Adrenal gland (tissue), 12 donors: ENCODE measurements around the gene PRELID1. TPM values are rescaled to one million over a fixed set of nuclear protein-coding genes. Genes with fewer than 3 reads are reported as not detected.

Experiments used
- DNase-seq, 7 donors: peaks; one replicate each; pipeline ENCODE4 v3.0.0-alpha.2; 2019 to 2020
- H3K27ac ChIP-seq, 5 donors: fragments of 200-600 bp; sonication (generic) in 4 of 5; 1 replicate in 3 of 5; 2 replicates in 2 of 5; pipeline versions ENCODE4 v1.5.1 to v1.8.0; 2016 to 2020; ENCODE audit warnings: mild to moderate bottlenecking in 1 of 5
- H3K27me3 ChIP-seq: fragments of 200-600 bp; 2 replicates; pipeline ENCODE4 v1.8.0; 2021
- H3K36me3 ChIP-seq, 2 donors: fragments of 200-600 bp; replicated peaks in 1 of 2; 1 replicate in 1 of 2; 2 replicates in 1 of 2; pipeline versions ENCODE4 v1.5.1 to v1.8.0; 2018 to 2022
- H3K4me1 ChIP-seq, 2 donors: fragments of 200-600 bp; replicated peaks in 1 of 2; 1 replicate in 1 of 2; 2 replicates in 1 of 2; pipeline versions ENCODE4 v1.5.1 to v1.8.0; 2018 to 2021
- H3K4me3 ChIP-seq, 4 donors: fragments of 200-600 bp; sonication (generic) in 3 of 4; one replicate each; pipeline ENCODE4 v1.5.1; 2016 to 2018
- H3K9me3 ChIP-seq, 3 donors: fragments of 200-600 bp; sonication (generic) in 1 of 3; replicated peaks in 1 of 3; 1 replicate in 2 of 3; 2 replicates in 1 of 3; pipeline versions ENCODE4 v1.5.1 to v1.8.0; 2016 to 2021
- CTCF ChIP-seq, 6 experiments: fragments of 450-650 bp in 4 of 6; fragments of 200-600 bp in 2 of 6; sonication (generic) in 1 of 6; IDR thresholded peaks; 1 replicate in 5 of 6; 2 replicates in 1 of 6; pipeline versions ENCODE4 v1.5.1 to v1.8.0; 2016 to 2021; ENCODE audit warnings: antibody characterized with exemption in 6 of 6, mild to moderate bottlenecking in 2 of 6, moderate library complexity in 1 of 6
- POLR2A ChIP-seq, 2 donors: fragments of 450-650 bp; IDR thresholded peaks; one replicate each; pipeline ENCODE4 v1.6.1; 2017; ENCODE audit warnings: antibody characterized with exemption in 2 of 2, mild to moderate bottlenecking in 2 of 2, moderate library complexity in 1 of 2
- WGBS, 4 donors: extraction: QIAGEN DNeasy Blood & Tissue Kit in 2 of 4; methylation state at CpG; one replicate each; pipeline versions ENCODE4 v1.1.5 to v1.1.7; 2013 to 2017; 5-methylcytosine and 5-hydroxymethylcytosine counted together
- intact Hi-C, 2 donors: fragments of 100-400 bp; cut with DNase I; formaldehyde crosslinking; loops; one replicate each; pipeline versions ENCODE4 v1.14.1 to v1.15.0; 2022 to 2023
- polyA plus RNA-seq, 3 donors: library from polyadenylated mRNA; stranded (reverse); fragments of 200-250 nt in 2 of 3; fragments of 350-450 nt in 1 of 3; fragmentation: Illumina TruSeq in 1 of 3; extraction: RNeasy Lipid Tissue Mini Kit (QIAGEN cat#74804) in 1 of 3; gene quantifications; one replicate each; pipeline ENCODE4 v1.2.3, GENCODE V29; 2013 to 2014
- total RNA-seq, 9 donors: library from RNA; depleted of rRNA in 4 of 9; stranded (reverse); fragments of >200 nt in 4 of 9; fragments of 120-200 nt in 1 of 9; fragmentation: NEBNext Ultra II Directional in 1 of 9; extraction: Animal tissue kit (Norgen Biotek cat#: 25700) in 1 of 9; gene quantifications; one replicate each; pipeline versions ENCODE4 v1.1.0 to v1.2.4, GENCODE V29; 2013 to 2023
- donor health status: healthy with polysubstance abuse.
- donor health status: Bipolar disorder and iron deficiency.
- donor health status: DM: yes; HTN: yes; CAD: no.
- donor health status: DM: no; HTN: no; CAD: no.
- donor health status: DM: no; HTN: no; CAD: no.
- donor health status: DM: yes; HTN: yes; CAD: no.

The PRELID1 gene
- total and polyA plus RNA-seq, 12 donors: 52.3 to 217 (median 122) TPM

DNA sequence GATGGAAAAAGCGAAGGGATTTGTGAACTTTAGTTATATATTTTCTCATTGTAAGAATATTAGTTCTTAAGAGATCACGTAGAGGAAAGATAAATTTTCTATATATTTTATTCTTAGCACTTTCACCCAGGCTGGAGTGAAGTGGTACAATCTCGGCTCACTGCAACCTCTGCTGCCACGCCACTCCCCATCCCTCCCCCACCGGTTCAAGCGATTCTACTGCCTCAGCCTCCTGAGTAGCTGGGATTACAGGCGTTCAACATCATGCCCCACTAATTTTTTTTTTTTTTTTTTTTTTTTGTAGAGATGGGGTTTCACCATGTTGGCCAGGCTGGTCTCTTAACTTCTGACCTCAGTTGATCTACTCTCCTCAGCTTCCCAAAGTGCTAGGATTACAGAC lies 42.6 kb upstream of the PRELID1 start:
- H3K4me1 ChIP-seq: no peaks in the 10 kb centered on the region
- DNase-seq: no peak
- H3K27ac ChIP-seq: no peak overlapping the region
- 90 to 99% (median 94%) methylated on average over 7 of the region's 7 CpGs for WGBS, 4 donors
- peaks cover 0 to 79% of the 10 kb centered on the region in 2 donors for H3K36me3 ChIP-seq
- intact Hi-C loops: no loop called here
- no peaks in the 10 kb centered on the region for H3K27me3 ChIP-seq
- no peaks in the 10 kb centered on the region for H3K9me3 ChIP-seq
- TF ChIP-seq CTCF (IDR thresholded peaks at IDR 0.05) (no peak), POLR2A (IDR thresholded peaks at IDR 0.05) (no peak)
- no peak overlapping the region for H3K4me3 ChIP-seq

- WGBS, 4 donors: 92 to 98% (median 94%) methylated on average over 1 of the region's 1 CpG
- TF ChIP-seq POLR2A (IDR thresholded peaks at IDR 0.05) (no peak), CTCF (IDR thresholded peaks at IDR 0.05) (no peak)
- Histone ChIP-seq H3K4me1 (no peaks in the 10 kb centered on the region), H3K9me3 (no peaks in the 10 kb centered on the region), H3K4me3 (no peak overlapping the region), H3K27me3 (no peaks in the 10 kb centered on the region), H3K27ac (no peak overlapping the region), H3K36me3 (peaks cover 0 to 81% of the 10 kb centered on the region in 2 donors)
- intact Hi-C loops: no loop called here
- no peak for DNase-seq
These were observed 42.1 kb upstream of the PRELID1 start for GRCh38 chr5:177261510-177261909.

- WGBS, 4 donors: 81 to 100% (median 86%) methylated on average over 1 of the region's 1 CpG
- Histone ChIP-seq H3K36me3 (peaks cover 0 to 77% of the 10 kb centered on the region in 2 donors), H3K9me3 (no peaks in the 10 kb centered on the region), H3K27me3 (no peaks in the 10 kb centered on the region), H3K27ac (no peak overlapping the region), H3K4me3 (no peak overlapping the region), H3K4me1 (no peaks in the 10 kb centered on the region)
- DNase-seq: no peak
- TF ChIP-seq POLR2A (IDR thresholded peaks at IDR 0.05) (no peak), CTCF (IDR thresholded peaks at IDR 0.05) (no peak)
- intact Hi-C loops: no loop called here
These were observed 39.4 kb upstream of the PRELID1 start for GRCh38 chr5:177264178-177264577.

DNA sequence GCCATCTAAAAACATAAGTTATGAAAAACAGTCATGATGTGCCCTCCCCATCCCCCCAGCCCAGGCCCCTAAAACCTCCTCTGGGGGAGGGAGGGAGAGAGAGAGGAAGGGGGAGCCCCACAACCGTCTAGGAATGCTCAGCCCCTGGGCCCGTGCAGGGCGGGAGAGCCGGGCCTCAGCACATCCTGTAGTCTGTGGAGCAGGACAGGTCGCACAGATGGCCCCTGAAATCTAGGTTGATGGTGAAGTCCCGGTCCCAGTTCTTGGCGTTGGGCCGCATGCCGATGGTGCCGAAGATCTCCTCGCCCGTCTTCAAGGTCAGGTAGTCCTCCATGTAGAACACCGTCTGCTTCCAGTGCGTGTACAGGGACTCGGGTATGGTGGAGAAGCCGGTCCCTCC lies 38.2 kb upstream of the PRELID1 start:
- H3K27ac ChIP-seq: no peak overlapping the region
- no peak overlapping the region for H3K4me3 ChIP-seq
- TF ChIP-seq CTCF (IDR thresholded peaks at IDR 0.05): no peak
- TF ChIP-seq POLR2A (IDR thresholded peaks at IDR 0.05): no peak
- WGBS, 4 donors: 94 to 96% (median 95%) methylated on average over 16 of the region's 16 CpGs
- intact Hi-C loops: no loop called here
- H3K36me3 ChIP-seq: peaks cover 0 to 76% of the 10 kb centered on the region in 2 donors
- H3K9me3 ChIP-seq: no peaks in the 10 kb centered on the region
- no peaks in the 10 kb centered on the region for H3K27me3 ChIP-seq
- DNase-seq: no peak
- H3K4me1 ChIP-seq: no peaks in the 10 kb centered on the region
